PFSK-1 (cell line): ENCODE results near the gene ARHGEF26.

Experiments
- FOXP2 ChIP-seq: optimal IDR thresholded peaks from 2 replicates; pipeline ENCODE3; 2011; ENCODE audit warnings: borderline replicate concordance, control low read depth, inconsistent platforms; ENCODE audit not compliant: insufficient read depth; ENCODE audit errors: extremely low read length, extremely low read depth
- POLR2AphosphoS5 ChIP-seq: IDR thresholded peaks from 2 replicates; pipeline ENCODE4 v1.6.1; 2012; ENCODE audit warnings: low read depth, mild to moderate bottlenecking, control low read depth, low read length, moderate library complexity
- REST ChIP-seq, 2 experiments: IDR thresholded peaks; 2 replicates each; pipeline versions ENCODE4 v1.6.1 to v1.8.0; 2011 to 2012; ENCODE audit warnings: low read depth in 2 of 2, low read length in 2 of 2, control low read depth in 1 of 2, inconsistent platforms in 1 of 2, mild to moderate bottlenecking in 1 of 2, moderate library complexity in 1 of 2; ENCODE audit not compliant: insufficient read depth in 1 of 2
- SIN3A ChIP-seq: IDR thresholded peaks from 2 replicates; pipeline ENCODE4 v1.6.1; 2012; ENCODE audit warnings: mild to moderate bottlenecking, low read length, moderate library complexity, borderline replicate concordance; ENCODE audit not compliant: insufficient read depth
- TAF1 ChIP-seq: IDR thresholded peaks from 2 replicates; pipeline ENCODE4 v1.6.1; 2012; ENCODE audit warnings: low read length, control low read depth, borderline replicate concordance; ENCODE audit not compliant: insufficient read depth

The ARHGEF26 gene

GRCh38 chr3:154126651-154127050 lies 5.5 kb downstream of the ARHGEF26 start:
- TF ChIP-seq SIN3A (no peak), REST (IDR thresholded peaks at IDR 0.05; ENCODE audit: insufficient read depth in 1 of 2, low read depth in 2 of 2, low read length in 2 of 2) (no peak), TAF1 (no peak), FOXP2 (no peak), POLR2AphosphoS5 (no peak)

- TF ChIP-seq REST (IDR thresholded peaks at IDR 0.05; ENCODE audit: insufficient read depth in 1 of 2, low read depth in 2 of 2, low read length in 2 of 2) (no peak), POLR2AphosphoS5 (no peak), SIN3A (no peak), TAF1 (no peak), FOXP2 (no peak)
Measured at GRCh38 chr3:154129625-154130024, 8.4 kb downstream of the ARHGEF26 start.

GRCh38 chr3:154130540-154130939 lies 9.3 kb downstream of the ARHGEF26 start:
- TF ChIP-seq SIN3A (no peak), TAF1 (no peak), REST (IDR thresholded peaks at IDR 0.05; ENCODE audit: insufficient read depth in 1 of 2, low read depth in 2 of 2, low read length in 2 of 2) (no peak), FOXP2 (no peak), POLR2AphosphoS5 (no peak)

GRCh38 chr3:154131830-154132229 lies 10.6 kb downstream of the ARHGEF26 start:
- TF ChIP-seq FOXP2 (no peak), SIN3A (no peak), REST (IDR thresholded peaks at IDR 0.05; ENCODE audit: insufficient read depth in 1 of 2, low read depth in 2 of 2, low read length in 2 of 2) (no peak), TAF1 (no peak), POLR2AphosphoS5 (no peak)
